GM12865 (cell line): Measurements from ENCODE around the gene ZBTB20.

ENCODE experiments used
- DNase-seq: peaks from one replicate; pipeline ENCODE4 v3.0.0; 2010; ENCODE audit warnings: low read depth
- H3K4me3 ChIP-seq: 2 replicates; pipeline ENCODE4 v1.5.1; 2011; ENCODE audit warnings: mild to moderate bottlenecking, low read depth, low read length, control low read depth
- CTCF ChIP-seq: IDR thresholded peaks from 2 replicates; pipeline ENCODE4 v1.5.1; 2011; ENCODE audit warnings: low read length, control low read depth, low read depth, inconsistent platforms; ENCODE audit not compliant: insufficient read depth; ENCODE audit errors: missing control alignments

Gene ZBTB20

GRCh38 chr3:114307222-114307830 lies 839.8 kb downstream of the ZBTB20 start:
- no peak for TF ChIP-seq CTCF
- H3K4me3 ChIP-seq, result peak overlapping the region; percentile 39
- peak; percentile 77 for DNase-seq

- no peak overlapping the region for H3K4me3 ChIP-seq
- no peak for TF ChIP-seq CTCF
- DNase-seq, result peak; percentile 29
These were observed 847.0 kb downstream of the ZBTB20 start for GRCh38 chr3:114299941-114300624.

DNA sequence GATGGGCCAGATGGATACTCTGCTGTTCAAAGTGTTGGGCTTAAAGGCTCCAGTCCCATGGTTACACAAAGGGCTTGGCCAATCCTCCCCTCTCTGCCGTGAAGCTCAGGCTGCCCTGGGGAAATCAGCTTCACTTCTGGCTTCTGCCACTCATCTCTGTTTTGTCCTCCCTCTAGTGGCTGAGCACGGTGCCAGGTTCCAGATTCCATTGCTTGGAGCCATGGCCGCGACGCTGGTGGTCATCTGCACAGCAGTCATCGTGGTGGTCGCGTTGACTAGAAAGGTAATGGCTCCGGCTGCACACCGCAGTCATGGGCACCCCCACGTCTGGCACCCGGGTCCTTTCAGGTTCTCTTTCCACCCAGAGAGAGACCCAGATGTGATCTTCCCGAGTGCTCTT lies 847.7 kb downstream of the ZBTB20 start:
- DNase-seq, result peak; percentile 43

GRCh38 chr3:114295946-114296345 lies 851.1 kb downstream of the ZBTB20 start:
- no peak for TF ChIP-seq CTCF
- H3K4me3 ChIP-seq, result no peak overlapping the region
- DNase-seq, result no peak

More for the DNA sequence above, 847.7 kb downstream of the ZBTB20 start:
- peak; percentile 43 for TF ChIP-seq CTCF
- no peak overlapping the region for H3K4me3 ChIP-seq

DNA sequence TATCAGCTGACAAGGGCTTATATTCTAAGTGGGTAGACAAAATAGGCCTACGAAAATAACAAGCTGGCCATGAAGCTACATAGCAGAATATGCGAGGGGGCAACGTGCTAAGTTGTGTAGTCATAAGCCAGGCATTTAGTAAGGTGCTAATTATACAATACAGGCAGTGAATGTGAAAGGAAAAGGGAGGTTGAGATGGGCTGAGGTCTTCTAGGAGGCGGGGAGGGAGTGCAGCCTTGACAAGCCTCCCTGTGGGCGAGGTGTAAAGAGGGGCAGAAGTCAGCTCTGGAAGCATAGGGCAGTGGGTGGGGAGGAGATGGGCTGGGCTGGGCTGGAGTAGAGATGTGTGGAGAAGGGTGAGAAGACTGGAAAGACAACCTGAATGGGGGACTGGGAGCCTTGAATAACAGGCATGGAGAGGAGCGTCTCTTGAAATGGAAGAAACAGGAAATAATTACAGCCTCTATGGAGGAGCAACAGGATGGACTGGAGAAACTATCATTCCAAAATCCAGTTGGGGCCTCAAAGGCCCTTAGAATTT lies 852.1 kb downstream of the ZBTB20 start:
- TF ChIP-seq CTCF, result no peak
- H3K4me3 ChIP-seq, result no peak overlapping the region
- no peak for DNase-seq

- H3K4me3 ChIP-seq, result no peak within 1 kb of the TSS
- TF ChIP-seq CTCF, result no peak
- DNase-seq, result no peak
These were observed 853.1 kb downstream of the ZBTB20 start, which contains the start of gene TIGIT for GRCh38 chr3:114293838-114294535. TIGIT (plus strand) TSS chr3:114294028; CDS start chr3:114294062, 34 bp downstream.
